Uterus (tissue), 2 donors: ENCODE results near the gene IL32.

Experiments
- CTCF ChIP-seq, 4 experiments: fragments of 200-600 bp in 2 of 4; fragments of 450-650 bp in 2 of 4; sonication (generic) in 2 of 4; IDR thresholded peaks; one replicate each; pipeline ENCODE4 v1.5.1; 2016 to 2019; ENCODE audit warnings: antibody characterized with exemption in 4 of 4, mild to moderate bottlenecking in 2 of 4, moderate library complexity in 1 of 4
- POLR2A ChIP-seq, 2 donors: fragments of 450-650 bp; IDR thresholded peaks; one replicate each; pipeline ENCODE4 v1.6.1; 2016; ENCODE audit warnings: antibody characterized with exemption in 2 of 2, mild to moderate bottlenecking in 1 of 2, moderate library complexity in 1 of 2

- TF ChIP-seq POLR2A (IDR thresholded peaks at IDR 0.05) (no peak), CTCF (IDR thresholded peaks at IDR 0.05) (no peak)
Observed at GRCh38 chr16:3045758-3046640, 19.4 kb upstream of the IL32 start, which contains the start of gene MMP25.
